Transverse colon (tissue), 3 donors: ENCODE data around the gene MTCH1.

Experiments
- EP300 ChIP-seq: sonication (generic); formaldehyde crosslinking; IDR thresholded peaks from one replicate; pipeline ENCODE4 v1.6.1; 2017; ENCODE audit warnings: antibody characterized with exemption, low read depth
- POLR2A ChIP-seq: fragments of 450-650 bp; IDR thresholded peaks from one replicate; pipeline ENCODE4 v1.6.1; 2016; ENCODE audit warnings: antibody characterized with exemption, mild to moderate bottlenecking, moderate library complexity
- TF ChIP-seq, protein P1 (sequence below), 5 experiments: fragments of 200-600 bp in 3 of 5; fragments of 450-650 bp in 2 of 5; sonication (generic) in 3 of 5; IDR thresholded peaks; 1 replicate in 2 of 5; 2 replicates in 3 of 5; pipeline ENCODE4 v1.5.1; 2016 to 2017; ENCODE audit warnings: antibody characterized with exemption in 5 of 5, inconsistent platforms in 3 of 5, mild to moderate bottlenecking in 2 of 5, moderate library complexity in 1 of 5

DNA sequence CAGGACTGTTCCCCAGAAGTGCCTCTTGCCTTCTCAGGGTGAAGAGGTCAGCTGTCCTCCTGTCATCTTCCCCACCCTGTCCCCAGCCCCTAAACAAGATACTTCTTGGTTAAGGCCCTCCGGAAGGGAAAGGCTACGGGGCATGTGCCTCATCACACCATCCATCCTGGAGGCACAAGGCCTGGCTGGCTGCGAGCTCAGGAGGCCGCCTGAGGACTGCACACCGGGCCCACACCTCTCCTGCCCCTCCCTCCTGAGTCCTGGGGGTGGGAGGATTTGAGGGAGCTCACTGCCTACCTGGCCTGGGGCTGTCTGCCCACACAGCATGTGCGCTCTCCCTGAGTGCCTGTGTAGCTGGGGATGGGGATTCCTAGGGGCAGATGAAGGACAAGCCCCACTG, 21.6 kb downstream of the MTCH1 start:
- TF ChIP-seq, protein P1, sequence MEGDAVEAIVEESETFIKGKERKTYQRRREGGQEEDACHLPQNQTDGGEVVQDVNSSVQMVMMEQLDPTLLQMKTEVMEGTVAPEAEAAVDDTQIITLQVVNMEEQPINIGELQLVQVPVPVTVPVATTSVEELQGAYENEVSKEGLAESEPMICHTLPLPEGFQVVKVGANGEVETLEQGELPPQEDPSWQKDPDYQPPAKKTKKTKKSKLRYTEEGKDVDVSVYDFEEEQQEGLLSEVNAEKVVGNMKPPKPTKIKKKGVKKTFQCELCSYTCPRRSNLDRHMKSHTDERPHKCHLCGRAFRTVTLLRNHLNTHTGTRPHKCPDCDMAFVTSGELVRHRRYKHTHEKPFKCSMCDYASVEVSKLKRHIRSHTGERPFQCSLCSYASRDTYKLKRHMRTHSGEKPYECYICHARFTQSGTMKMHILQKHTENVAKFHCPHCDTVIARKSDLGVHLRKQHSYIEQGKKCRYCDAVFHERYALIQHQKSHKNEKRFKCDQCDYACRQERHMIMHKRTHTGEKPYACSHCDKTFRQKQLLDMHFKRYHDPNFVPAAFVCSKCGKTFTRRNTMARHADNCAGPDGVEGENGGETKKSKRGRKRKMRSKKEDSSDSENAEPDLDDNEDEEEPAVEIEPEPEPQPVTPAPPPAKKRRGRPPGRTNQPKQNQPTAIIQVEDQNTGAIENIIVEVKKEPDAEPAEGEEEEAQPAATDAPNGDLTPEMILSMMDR (IDR thresholded peaks at IDR 0.05), result no peak
- TF ChIP-seq POLR2A (no peak), EP300 (no peak)
